Activated CD8-positive, alpha-beta T cell treated with anti-CD3 and anti-CD28 coated beads for 36 hours (primary cell): ENCODE results near the gene RASGRP4. TPM values are rescaled to one million over a fixed set of nuclear protein-coding genes. Genes with fewer than 3 reads are reported as not detected.

Experiments used
- ATAC-seq: fragments of 200-7000 bp; cut with Tn5 transposase; one replicate; pipeline ENCODE4 v1.10.0; 2021; ENCODE audit warnings: mild to moderate bottlenecking, moderate library complexity
- CTCF ChIA-PET: fragments of 350-600 bp; sonication (Branson Sonifier 250); formaldehyde crosslinking; loops from one replicate; lab custom pipeline; 2021; ENCODE audit warnings: antibody characterized with exemption; lab: Charles Lee
- POLR2A ChIA-PET: fragments of 350-600 bp; sonication (Branson Sonifier 250); formaldehyde crosslinking; loops from one replicate; lab custom pipeline; 2021; ENCODE audit warnings: antibody characterized with exemption; lab: Charles Lee
- DNase-seq: peaks from one replicate; pipeline ENCODE4 v3.0.0-alpha.2; 2020
- H3K27ac Mint-ChIP-seq: one replicate; pipeline ENCODE4 v1.8.0; 2021; ENCODE audit warnings: mild to moderate bottlenecking, mixed read lengths
- H3K27me3 Mint-ChIP-seq: one replicate; pipeline ENCODE4 v1.8.0; 2021; ENCODE audit warnings: mixed read lengths
- H3K36me3 Mint-ChIP-seq: one replicate; pipeline ENCODE4 v1.8.0; 2021; ENCODE audit warnings: low read depth, mixed read lengths
- H3K4me1 Mint-ChIP-seq: one replicate; pipeline ENCODE4 v1.8.0; 2021; ENCODE audit warnings: low read depth, mixed read lengths
- H3K4me3 Mint-ChIP-seq: one replicate; pipeline ENCODE4 v1.8.0; 2021; ENCODE audit warnings: mild to moderate bottlenecking, moderate library complexity, mixed read lengths
- H3K9me3 Mint-ChIP-seq: one replicate; pipeline ENCODE4 v1.8.0; 2021; ENCODE audit warnings: mixed read lengths
- CTCF ChIP-seq: fragments of 200-600 bp; IDR thresholded peaks from one replicate; pipeline ENCODE4 v1.8.0; 2022; ENCODE audit warnings: antibody characterized with exemption, mild to moderate bottlenecking
- intact Hi-C: fragments of 100-400 bp; cut with micrococcal nuclease; formaldehyde crosslinking; loops from one replicate; pipeline ENCODE4 v1.10.0; 2022
- total RNA-seq, 2 experiments: library from RNA; stranded (reverse); gene quantifications; one replicate each; pipeline ENCODE4 v1.2.3, GENCODE V29; 2021

RASGRP4 gene
- total RNA-seq, 2 experiments from 2014 or later, result 1.4 to 1.8 TPM

GRCh38 chr19:38445362-38445761, 19.3 kb upstream of the RASGRP4 start:
- no peak overlapping the region for H3K27ac Mint-ChIP-seq
- no peak for ATAC-seq
- POLR2A ChIA-PET, result no interaction called here
- intact Hi-C loops, result no loop called here
- no peaks in the 10 kb centered on the region for H3K36me3 Mint-ChIP-seq
- H3K9me3 Mint-ChIP-seq, result no peaks in the 10 kb centered on the region
- no peak for DNase-seq
- CTCF ChIA-PET, result interaction anchor here (1.6 kb wide), 1 partner anchor 42 kb away, joined by 9 read pairs; the partner anchor contains the start of gene FAM98C
- H3K4me3 Mint-ChIP-seq, result no peak overlapping the region
- TF ChIP-seq CTCF, result no peak
- H3K4me1 Mint-ChIP-seq, result no peaks in the 10 kb centered on the region
- peaks cover 11% of the 10 kb centered on the region for H3K27me3 Mint-ChIP-seq

- TF ChIP-seq CTCF, result no peak
- H3K4me1 Mint-ChIP-seq, result no peaks in the 10 kb centered on the region
- no peak overlapping the region for H3K27ac Mint-ChIP-seq
- ATAC-seq (no peak), DNase-seq (no peak)
- CTCF ChIA-PET, result interaction anchor here (0.8 kb wide), 1 partner anchor 41 kb away, joined by 3 read pairs; the partner anchor contains the start of gene FAM98C
- H3K9me3 Mint-ChIP-seq, result no peaks in the 10 kb centered on the region
- H3K4me3 Mint-ChIP-seq, result no peak overlapping the region
- intact Hi-C loops, result no loop called here
- POLR2A ChIA-PET, result no interaction called here
- H3K36me3 Mint-ChIP-seq, result no peaks in the 10 kb centered on the region
- peaks cover 8% of the 10 kb centered on the region for H3K27me3 Mint-ChIP-seq
These were observed 18.0 kb upstream of the RASGRP4 start for GRCh38 chr19:38444026-38444425.

GRCh38 chr19:38443458-38443999, 17.5 kb upstream of the RASGRP4 start:
- CTCF ChIA-PET, result interaction anchor here (0.8 kb wide), 1 partner anchor 41 kb away, joined by 3 read pairs; the partner anchor contains the start of gene FAM98C
- Mint-ChIP-seq H3K27ac (no peak overlapping the region), H3K9me3 (no peaks in the 10 kb centered on the region), H3K4me3 (no peak overlapping the region), H3K36me3 (no peaks in the 10 kb centered on the region), H3K27me3 (peaks cover 8% of the 10 kb centered on the region), H3K4me1 (no peaks in the 10 kb centered on the region)
- POLR2A ChIA-PET, result no interaction called here
- ATAC-seq (no peak), DNase-seq (no peak)
- intact Hi-C loops, result no loop called here
- no peak for TF ChIP-seq CTCF

GRCh38 chr19:38442736-38443135, 16.7 kb upstream of the RASGRP4 start:
- no peak overlapping the region for H3K4me3 Mint-ChIP-seq
- H3K9me3 Mint-ChIP-seq, result no peaks in the 10 kb centered on the region
- no peaks in the 10 kb centered on the region for H3K4me1 Mint-ChIP-seq
- ChIA-PET CTCF (no interaction called here), POLR2A (no interaction called here)
- H3K36me3 Mint-ChIP-seq, result no peaks in the 10 kb centered on the region
- no peak for TF ChIP-seq CTCF
- peaks cover 11% of the 10 kb centered on the region for H3K27me3 Mint-ChIP-seq
- no peak for ATAC-seq
- intact Hi-C loops, result no loop called here
- H3K27ac Mint-ChIP-seq, result no peak overlapping the region
- no peak for DNase-seq

GRCh38 chr19:38441657-38442348, 15.8 kb upstream of the RASGRP4 start:
- intact Hi-C loops, result no loop called here
- H3K27ac Mint-ChIP-seq, result no peak overlapping the region
- peak; percentile 94 for ATAC-seq
- POLR2A ChIA-PET, result no interaction called here
- no peak for TF ChIP-seq CTCF
- H3K36me3 Mint-ChIP-seq, result no peaks in the 10 kb centered on the region
- H3K4me3 Mint-ChIP-seq, result no peak overlapping the region
- CTCF ChIA-PET, result interaction anchor here (2.8 kb wide), 1 partner anchor 39 kb away, joined by 12 read pairs; the partner anchor contains the start of gene FAM98C
- no peaks in the 10 kb centered on the region for H3K4me1 Mint-ChIP-seq
- DNase-seq, result peak; percentile 43
- no peaks in the 10 kb centered on the region for H3K9me3 Mint-ChIP-seq
- peaks cover 11% of the 10 kb centered on the region for H3K27me3 Mint-ChIP-seq
